ENCODE measurements around the gene LHX2.

GRCh38 chr9:123985869-123986268, 25.7 kb upstream of the LHX2 start:
- TF ChIP-seq, protein P1, sequence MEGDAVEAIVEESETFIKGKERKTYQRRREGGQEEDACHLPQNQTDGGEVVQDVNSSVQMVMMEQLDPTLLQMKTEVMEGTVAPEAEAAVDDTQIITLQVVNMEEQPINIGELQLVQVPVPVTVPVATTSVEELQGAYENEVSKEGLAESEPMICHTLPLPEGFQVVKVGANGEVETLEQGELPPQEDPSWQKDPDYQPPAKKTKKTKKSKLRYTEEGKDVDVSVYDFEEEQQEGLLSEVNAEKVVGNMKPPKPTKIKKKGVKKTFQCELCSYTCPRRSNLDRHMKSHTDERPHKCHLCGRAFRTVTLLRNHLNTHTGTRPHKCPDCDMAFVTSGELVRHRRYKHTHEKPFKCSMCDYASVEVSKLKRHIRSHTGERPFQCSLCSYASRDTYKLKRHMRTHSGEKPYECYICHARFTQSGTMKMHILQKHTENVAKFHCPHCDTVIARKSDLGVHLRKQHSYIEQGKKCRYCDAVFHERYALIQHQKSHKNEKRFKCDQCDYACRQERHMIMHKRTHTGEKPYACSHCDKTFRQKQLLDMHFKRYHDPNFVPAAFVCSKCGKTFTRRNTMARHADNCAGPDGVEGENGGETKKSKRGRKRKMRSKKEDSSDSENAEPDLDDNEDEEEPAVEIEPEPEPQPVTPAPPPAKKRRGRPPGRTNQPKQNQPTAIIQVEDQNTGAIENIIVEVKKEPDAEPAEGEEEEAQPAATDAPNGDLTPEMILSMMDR (IDR thresholded peaks at IDR 0.05) = no peak
- TF ChIP-seq POLR2A (IDR thresholded peaks at IDR 0.05) = no peak

All from prostate gland (tissue), 2 donors.